Activated CD8-positive, alpha-beta memory T cell treated with anti-CD3 and anti-CD28 coated beads, Interleukin-2, amount 50 U/mL, for 48 hours (primary cell): ENCODE results near the gene ZNF519.
"Not testable (repeated sequence)": the region's sequence is repeated elsewhere in the genome, so short reads cannot be mapped to it uniquely, and the experiment has no call there.

ENCODE experiments used
- DNase-seq: peaks from one replicate; pipeline ENCODE4 v3.0.0-alpha.2; 2020

Gene ZNF519

GRCh38 chr18:14132271-14132700, at the start of gene ZNF519:
Gene ZNF519 (minus strand): TSS chr18:14132435. CDS start chr18:14132277, 158 bp downstream.
- DNase-seq = peak; percentile 88

- no peak for DNase-seq
Measured at GRCh38 chr18:14179306-14179705, 47.1 kb upstream of the ZNF519 start.

- peak; percentile 89 for DNase-seq
Measured at GRCh38 chr18:14178321-14179196, 46.3 kb upstream of the ZNF519 start.

- not testable (repeated sequence) for DNase-seq
Measured at GRCh38 chr18:14177540-14178320, 45.5 kb upstream of the ZNF519 start.

- not testable (repeated sequence) for DNase-seq
Measured at GRCh38 chr18:14175404-14175803, 43.2 kb upstream of the ZNF519 start.

- no peak for DNase-seq
Measured at GRCh38 chr18:14174706-14175085, 42.5 kb upstream of the ZNF519 start.

- not testable (repeated sequence) for DNase-seq
Measured at GRCh38 chr18:14174002-14174705, 41.9 kb upstream of the ZNF519 start.

- not testable (repeated sequence) for DNase-seq
Measured at GRCh38 chr18:14173116-14173951, 41.1 kb upstream of the ZNF519 start.

- DNase-seq = not testable (repeated sequence)
Measured at GRCh38 chr18:14172142-14173115, 40.2 kb upstream of the ZNF519 start.

GRCh38 chr18:14171301-14172141, 39.3 kb upstream of the ZNF519 start:
- not testable (repeated sequence) for DNase-seq

- DNase-seq = not testable (repeated sequence)
Measured at GRCh38 chr18:14170367-14171036, 38.3 kb upstream of the ZNF519 start.

GRCh38 chr18:14162915-14163314, 30.7 kb upstream of the ZNF519 start:
- not testable (repeated sequence) for DNase-seq

GRCh38 chr18:14151564-14152113, 19.4 kb upstream of the ZNF519 start:
- not testable (repeated sequence) for DNase-seq

- DNase-seq = not testable (repeated sequence)
Measured at GRCh38 chr18:14150766-14151165, 18.5 kb upstream of the ZNF519 start.

GRCh38 chr18:14149916-14150420, 17.7 kb upstream of the ZNF519 start:
- not testable (repeated sequence) for DNase-seq

GRCh38 chr18:14149121-14149850, 17.1 kb upstream of the ZNF519 start:
- not testable (repeated sequence) for DNase-seq

GRCh38 chr18:14147935-14148865, 16.0 kb upstream of the ZNF519 start:
- DNase-seq = not testable (repeated sequence)
